ENCODE results near the gene HLF.

Gene HLF

GRCh38 chr17:55267777-55268648 is 3.3 kb downstream of the HLF start:
- peaks cover 100% of the 10 kb centered on the region for H3K27me3 ChIP-seq
- peaks cover 0 to 17% of the 10 kb centered on the region in 2 experiments for H3K4me1 ChIP-seq (ENCODE audit: control insufficient read depth in 1 of 2, insufficient read depth in 1 of 2, low read depth in 1 of 2, low read length in 1 of 2)
- H3K9me3 ChIP-seq: no peaks in the 10 kb centered on the region
- H3K27ac ChIP-seq: no peak overlapping the region
- H3K36me3 ChIP-seq: no peaks in the 10 kb centered on the region
- no peak overlapping the region for H3K4me3 ChIP-seq (ENCODE audit: low read depth in 1 of 2, low read length in 1 of 2)
- TF ChIP-seq CTCF (IDR thresholded peaks at IDR 0.05): no peak

- Histone ChIP-seq H3K27me3 (peaks cover 100% of the 10 kb centered on the region), H3K4me3 (ENCODE audit: low read depth in 1 of 2, low read length in 1 of 2) (no peak overlapping the region), H3K36me3 (no peaks in the 10 kb centered on the region), H3K27ac (no peak overlapping the region), H3K9me3 (no peaks in the 10 kb centered on the region), H3K4me1 (ENCODE audit: control insufficient read depth in 1 of 2, insufficient read depth in 1 of 2, low read depth in 1 of 2, low read length in 1 of 2) (peaks cover 0 to 13% of the 10 kb centered on the region in 2 experiments)
- no peak for TF ChIP-seq CTCF (IDR thresholded peaks at IDR 0.05)
These were observed 4.1 kb downstream of the HLF start for GRCh38 chr17:55268649-55269480.

GRCh38 chr17:55269894-55270293 is 5.1 kb downstream of the HLF start:
- Histone ChIP-seq H3K27ac (no peak overlapping the region), H3K4me1 (ENCODE audit: control insufficient read depth in 1 of 2, insufficient read depth in 1 of 2, low read depth in 1 of 2, low read length in 1 of 2) (peaks cover 0 to 7% of the 10 kb centered on the region in 2 experiments), H3K9me3 (no peaks in the 10 kb centered on the region), H3K4me3 (ENCODE audit: low read depth in 1 of 2, low read length in 1 of 2) (no peak overlapping the region), H3K36me3 (no peaks in the 10 kb centered on the region), H3K27me3 (peaks cover 100% of the 10 kb centered on the region)
- no peak for TF ChIP-seq CTCF (IDR thresholded peaks at IDR 0.05)

GRCh38 chr17:55271223-55271571 is 6.4 kb downstream of the HLF start:
- Histone ChIP-seq H3K4me1 (ENCODE audit: control insufficient read depth in 1 of 2, insufficient read depth in 1 of 2, low read depth in 1 of 2, low read length in 1 of 2) (no peaks in the 10 kb centered on the region), H3K27ac (no peak overlapping the region), H3K27me3 (peaks cover 94% of the 10 kb centered on the region), H3K36me3 (no peaks in the 10 kb centered on the region), H3K9me3 (no peaks in the 10 kb centered on the region), H3K4me3 (ENCODE audit: low read depth in 1 of 2, low read length in 1 of 2) (no peak overlapping the region)
- no peak for TF ChIP-seq CTCF (IDR thresholded peaks at IDR 0.05)

GRCh38 chr17:55271958-55272710 is 7.4 kb downstream of the HLF start:
- Histone ChIP-seq H3K9me3 (no peaks in the 10 kb centered on the region), H3K4me3 (ENCODE audit: low read depth in 1 of 2, low read length in 1 of 2) (no peak overlapping the region), H3K27me3 (peaks cover 84% of the 10 kb centered on the region), H3K4me1 (ENCODE audit: control insufficient read depth in 1 of 2, insufficient read depth in 1 of 2, low read depth in 1 of 2, low read length in 1 of 2) (no peaks in the 10 kb centered on the region), H3K36me3 (no peaks in the 10 kb centered on the region), H3K27ac (no peak overlapping the region)
- TF ChIP-seq CTCF (IDR thresholded peaks at IDR 0.05): no peak
